CD4-positive, alpha-beta T cell treated with Interleukin-4 for 4 hours (primary cell): Measurements from ENCODE around the gene CACNA2D2.
A peak's percentile ranks its signal among the peaks of the same experiment; 100 is the strongest.

Experiments
- DNase-seq: peaks from one replicate; pipeline ENCODE4 v3.0.0-alpha.2; 2020

Gene CACNA2D2

DNA sequence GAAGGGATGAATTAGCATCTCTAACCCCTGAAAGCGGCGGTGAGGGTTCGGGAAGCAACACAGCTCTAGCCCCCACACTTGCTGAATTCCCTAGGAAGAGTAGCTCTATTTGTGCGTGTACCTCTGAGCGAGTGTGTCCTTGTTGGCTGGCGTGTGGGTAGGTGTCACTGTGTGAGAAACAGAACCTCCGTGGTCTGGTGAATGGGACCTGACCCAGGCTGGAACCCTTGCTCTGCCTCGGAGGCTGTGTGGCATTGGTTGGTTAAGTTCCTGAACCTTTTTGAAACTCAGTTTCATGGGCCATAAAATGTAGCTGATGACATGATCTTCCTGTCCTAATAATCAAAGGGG is 143.7 kb downstream of the CACNA2D2 start:
- DNase-seq = no peak

GRCh38 chr3:50358911-50359759 is 144.3 kb downstream of the CACNA2D2 start, which contains the start of gene TMEM115:
TSS of gene TMEM115 (minus strand) at chr3:50359521. CDS start at chr3:50359063, 458 bp downstream.
- DNase-seq = peak; percentile 98

DNA sequence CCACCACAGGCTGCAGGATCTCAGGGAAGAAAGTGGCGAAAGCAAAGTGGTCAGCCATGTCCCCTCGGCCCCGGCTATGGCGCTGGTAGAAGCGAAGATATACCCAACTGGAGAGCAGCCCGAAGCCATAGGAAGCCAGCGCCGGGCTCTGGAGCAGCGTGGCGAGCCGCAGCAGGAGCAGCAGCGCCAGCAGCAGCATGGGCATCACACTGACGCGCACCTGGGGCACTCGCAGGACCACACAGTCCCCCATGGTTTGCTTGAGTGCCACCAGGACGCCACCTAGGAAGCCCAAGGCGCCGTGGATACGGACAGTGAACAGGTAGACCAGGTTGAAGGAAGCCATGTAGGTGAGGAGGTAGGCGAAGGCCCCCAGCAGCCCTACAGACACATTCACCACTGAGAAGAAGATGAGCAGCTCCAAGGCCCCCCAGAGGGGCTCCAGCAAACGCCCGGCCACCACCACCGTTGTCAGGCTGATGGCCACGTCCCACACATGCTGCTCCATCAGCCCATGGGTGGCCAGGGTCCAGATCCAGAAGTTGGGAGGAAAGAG is 145.0 kb downstream of the CACNA2D2 start:
- no peak for DNase-seq

- no peak for DNase-seq
These were observed 146.0 kb downstream of the CACNA2D2 start for GRCh38 chr3:50357481-50357880.

GRCh38 chr3:50356553-50356952 is 146.9 kb downstream of the CACNA2D2 start:
- DNase-seq = no peak

- no peak for DNase-seq
These were observed 147.4 kb downstream of the CACNA2D2 start for GRCh38 chr3:50355829-50356552.

DNA sequence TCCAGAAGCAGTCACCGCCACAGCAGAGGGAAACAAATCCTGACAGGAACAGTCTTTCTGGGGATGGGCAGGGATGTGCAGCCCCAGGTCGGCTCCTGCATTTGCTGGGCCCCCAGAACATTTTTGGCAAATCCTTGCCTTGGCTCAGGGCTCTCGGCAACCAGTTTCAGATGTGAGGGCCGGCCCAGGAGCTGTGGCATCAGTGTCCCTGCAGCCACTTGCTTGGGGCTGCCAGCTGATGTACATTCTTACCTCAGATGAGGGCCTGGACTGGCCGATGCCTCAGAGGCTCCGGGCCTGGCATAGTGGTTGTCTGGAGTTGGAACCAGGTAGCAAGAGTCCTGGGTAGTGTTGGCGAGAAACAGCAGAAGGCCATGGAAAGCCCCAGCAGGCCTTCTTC is 148.6 kb downstream of the CACNA2D2 start:
- DNase-seq = no peak

- no peak for DNase-seq
These were observed 149.2 kb downstream of the CACNA2D2 start for GRCh38 chr3:50354186-50354764.

DNA sequence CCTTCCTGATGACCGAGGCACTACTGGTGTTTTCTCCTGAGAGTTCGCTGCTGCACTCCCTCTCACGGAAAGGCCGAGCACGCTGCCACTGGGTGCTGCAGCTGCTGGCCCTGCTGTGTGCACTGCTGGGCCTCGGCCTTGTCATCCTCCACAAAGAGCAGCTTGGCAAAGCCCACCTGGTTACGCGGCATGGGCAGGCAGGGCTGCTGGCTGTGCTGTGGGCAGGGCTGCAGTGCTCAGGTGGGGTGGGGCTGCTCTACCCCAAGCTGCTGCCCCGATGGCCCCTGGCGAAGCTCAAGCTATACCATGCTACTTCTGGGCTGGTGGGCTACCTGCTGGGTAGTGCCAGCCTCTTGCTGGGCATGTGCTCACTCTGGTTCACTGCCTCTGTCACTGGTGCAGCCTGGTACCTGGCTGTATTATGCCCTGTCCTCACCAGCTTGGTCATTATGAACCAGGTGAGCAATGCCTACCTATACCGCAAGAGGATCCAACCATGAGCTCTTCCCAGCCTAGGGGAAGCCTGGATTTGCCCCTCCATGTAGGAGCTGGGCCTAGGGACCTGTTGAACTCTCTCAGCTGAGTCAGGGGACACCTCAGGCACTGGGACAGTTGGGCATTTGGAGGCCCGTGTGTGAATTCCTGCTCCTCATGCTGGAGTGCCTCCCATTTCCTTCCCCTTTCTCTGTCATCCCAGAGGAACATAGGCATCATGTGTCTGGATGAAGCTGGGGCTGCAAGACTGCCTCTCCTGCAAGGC is 150.0 kb downstream of the CACNA2D2 start:
- DNase-seq = no peak

DNA sequence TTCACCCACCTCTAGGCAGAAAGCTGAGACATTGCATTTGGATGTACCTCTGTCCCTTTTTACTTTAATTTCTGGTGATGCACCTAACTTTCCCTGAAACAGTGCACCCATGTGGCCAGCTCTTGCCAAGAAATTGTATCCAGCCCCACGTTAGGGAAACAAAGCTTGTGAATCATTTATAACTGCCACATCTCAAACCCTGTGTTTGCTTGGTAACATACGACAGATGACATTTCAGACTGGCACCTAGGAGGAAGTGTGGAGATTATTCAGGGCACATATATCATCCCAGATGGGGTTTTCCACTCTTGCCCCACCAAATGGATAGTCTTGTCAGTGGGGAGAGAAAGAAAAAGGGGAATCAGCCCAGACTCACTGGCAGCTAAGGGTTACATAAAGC is 150.7 kb downstream of the CACNA2D2 start:
- DNase-seq = no peak

- no peak for DNase-seq
These were observed 152.1 kb downstream of the CACNA2D2 start for GRCh38 chr3:50351323-50351697.

DNA sequence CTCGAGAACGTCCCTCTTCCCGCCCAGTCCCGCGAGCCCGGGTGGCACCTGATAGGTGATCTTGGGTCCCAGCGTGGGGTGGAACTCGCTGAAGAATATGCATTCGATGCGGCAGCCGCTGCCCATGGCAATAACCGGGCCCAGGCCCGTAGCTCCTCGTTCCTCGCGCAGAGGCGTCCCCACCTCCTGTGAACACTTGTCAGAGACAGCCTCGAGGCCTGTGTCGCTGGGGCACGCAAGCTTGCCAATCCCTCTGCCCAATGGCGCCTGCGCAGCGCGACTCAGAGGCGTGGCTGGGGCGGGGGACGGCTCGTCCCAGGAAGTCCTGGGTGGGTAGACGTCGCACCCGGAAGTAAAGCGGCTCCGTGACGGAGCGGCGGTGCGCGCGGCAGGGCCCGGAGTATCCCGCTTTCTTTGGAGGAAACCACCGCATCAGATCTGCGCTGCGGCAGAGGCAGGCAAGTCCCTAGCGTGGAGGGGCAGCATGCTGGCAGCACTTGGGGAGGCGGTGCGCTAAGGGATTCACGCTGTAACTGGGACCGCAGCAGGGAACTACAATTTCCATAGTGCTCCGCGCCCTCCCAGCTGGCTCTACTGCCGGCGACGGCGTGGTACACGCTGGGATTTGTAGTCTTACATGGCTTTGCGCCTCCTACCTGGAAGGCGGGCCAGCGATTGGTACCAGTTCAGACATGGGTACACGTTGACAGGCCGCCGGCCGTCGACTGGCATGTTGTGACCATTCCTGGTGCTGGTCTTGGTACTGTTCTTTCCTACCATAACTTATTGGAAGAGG is 152.7 kb downstream of the CACNA2D2 start, which contains the start of the genes CYB561D2 and NPRL2:
CYB561D2 (plus strand) TSS at position 336 of the 796 bp plus-strand sequence. CDS start 572 bp downstream, outside the sequence.
NPRL2 (minus strand) TSS at position 249 of the 796 bp plus-strand sequence; CDS start at position 126, 123 bp downstream.
- DNase-seq = peak; percentile 98

- no peak for DNase-seq
These were observed 153.3 kb downstream of the CACNA2D2 start for GRCh38 chr3:50350213-50350526.

DNA sequence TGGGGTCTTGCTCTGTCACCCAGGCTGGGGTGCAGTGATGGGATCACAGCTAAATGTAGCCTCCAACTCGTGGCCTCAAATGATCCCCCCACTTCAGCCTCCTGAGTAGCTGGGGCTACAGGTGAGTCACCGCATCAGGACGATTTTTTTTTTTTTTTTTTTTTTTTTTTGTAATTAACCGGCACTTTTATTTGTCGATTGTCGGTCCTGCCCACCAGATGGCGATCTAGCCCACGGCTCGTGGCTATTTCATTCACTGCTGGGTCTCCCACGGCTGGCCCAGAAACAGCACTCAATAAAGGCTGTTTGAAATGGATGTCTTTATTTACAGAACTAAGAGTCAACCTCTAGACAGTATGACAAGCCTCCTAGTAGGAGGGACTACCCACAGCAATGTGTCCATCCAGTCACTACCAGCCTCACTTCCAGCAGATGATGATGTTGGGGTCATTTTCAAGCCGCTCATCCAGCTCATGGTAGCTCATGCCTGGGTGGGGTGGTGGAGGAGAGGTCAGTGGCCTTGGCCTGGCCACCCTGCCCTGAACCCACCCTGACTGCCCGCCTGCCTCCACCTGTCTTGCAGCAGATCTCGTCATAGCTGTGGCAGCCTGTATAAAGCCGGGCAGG is 156.1 kb downstream of the CACNA2D2 start:
- DNase-seq = peak; percentile 81

DNA sequence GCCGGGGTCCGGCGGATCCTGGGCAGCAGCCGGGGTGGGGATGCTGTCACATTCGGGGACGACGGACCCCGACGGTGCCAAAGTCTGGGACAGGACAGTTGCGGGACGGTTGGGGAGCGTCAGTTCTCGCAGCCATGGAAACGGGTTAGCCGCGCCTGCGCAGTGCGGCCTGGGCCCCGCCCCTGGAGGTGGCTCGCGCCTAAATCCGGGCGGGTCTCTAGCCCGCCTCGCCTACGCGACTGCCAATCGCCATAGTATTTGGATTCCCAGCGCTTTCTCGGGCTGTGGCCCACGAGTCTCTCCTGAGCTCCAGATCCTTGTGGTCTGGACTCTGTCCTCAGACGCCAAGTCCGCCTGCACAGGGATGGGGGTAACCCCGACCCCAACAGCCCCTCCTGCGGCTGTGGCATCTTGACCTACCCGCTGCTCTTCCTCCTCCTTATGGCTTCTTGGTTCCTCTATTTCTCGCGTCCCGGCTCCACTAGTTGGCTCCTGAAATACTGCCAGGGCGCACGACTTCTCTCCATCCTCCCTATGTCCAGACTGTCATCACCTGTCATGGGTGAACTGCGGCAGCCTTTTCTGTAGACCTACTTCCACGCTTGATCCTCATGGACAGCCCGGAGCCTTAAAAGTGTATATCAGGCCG is 157.7 kb downstream of the CACNA2D2 start, which contains the start of gene ZMYND10:
ZMYND10 (minus strand) TSS at position 147 of the 649 bp plus-strand sequence. CDS start 153 bp downstream, outside the sequence.
- peak; percentile 75 for DNase-seq

- DNase-seq = no peak
These were observed 158.4 kb downstream of the CACNA2D2 start for GRCh38 chr3:50345008-50345407.

DNA sequence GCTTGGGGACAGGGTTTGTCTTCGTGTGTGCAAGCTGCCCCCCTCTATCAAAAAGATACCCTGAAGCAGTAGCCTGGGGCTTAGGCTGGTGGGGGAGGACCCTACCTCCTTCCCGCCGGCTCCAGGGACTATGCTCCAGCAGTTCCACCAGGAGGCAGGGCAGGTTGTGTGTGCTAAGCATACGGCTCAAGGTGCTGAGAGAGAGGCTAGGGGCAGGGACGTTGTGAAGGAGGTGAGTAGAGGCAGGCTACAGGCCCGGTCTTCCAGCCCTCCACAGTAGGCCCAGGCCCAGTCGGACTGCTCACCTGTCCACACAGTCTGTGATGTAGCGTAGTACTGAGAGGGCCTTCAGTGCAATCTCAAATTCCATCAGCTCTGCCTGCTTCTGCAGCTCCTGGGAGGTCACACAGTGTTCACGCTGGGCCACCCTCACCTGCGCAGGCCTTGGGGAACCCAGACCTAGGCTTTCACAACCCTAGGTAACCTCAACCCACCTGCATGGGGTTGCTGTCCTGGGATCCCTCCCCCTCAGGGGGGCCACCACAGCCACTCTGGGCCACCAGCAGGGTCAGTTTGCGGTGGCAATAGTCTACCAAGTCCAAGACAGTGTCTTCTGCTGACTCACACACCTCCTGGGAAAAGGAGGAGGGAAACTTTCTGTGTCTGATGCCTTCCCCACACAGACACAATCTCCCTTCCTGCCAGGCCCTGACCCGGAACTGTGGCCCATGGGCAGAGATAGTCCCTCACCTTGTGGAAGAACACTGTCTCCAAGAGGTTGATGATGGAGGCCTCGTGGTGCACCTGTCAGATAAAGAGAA is 160.4 kb downstream of the CACNA2D2 start:
- DNase-seq = no peak

- no peak for DNase-seq
These were observed 161.3 kb downstream of the CACNA2D2 start for GRCh38 chr3:50341996-50342650.

DNA sequence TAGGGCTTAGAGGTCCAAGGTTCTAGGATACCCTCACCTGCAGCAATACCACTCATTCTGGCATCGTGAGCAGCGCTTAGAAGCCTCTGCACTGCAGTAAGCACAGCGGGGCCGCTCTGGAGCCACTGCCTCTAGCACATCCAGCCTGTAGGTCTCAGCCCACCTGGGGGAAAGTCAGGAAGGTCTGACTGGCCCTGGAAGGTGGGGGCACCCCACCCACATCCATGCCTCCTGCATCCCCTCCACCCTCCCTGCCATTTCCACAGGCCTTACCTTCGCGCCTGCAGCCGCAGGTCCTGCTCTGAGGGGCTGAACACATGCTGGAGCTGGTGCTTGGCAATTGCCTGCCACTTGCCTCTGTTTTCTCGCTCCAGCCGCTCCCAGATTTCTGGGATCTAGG is 161.9 kb downstream of the CACNA2D2 start:
- DNase-seq = no peak
